ENCODE results near the gene C11orf91. TPM values are rescaled to one million over a fixed set of nuclear protein-coding genes. Genes with fewer than 3 reads are reported as not detected.

The C11orf91 gene
- total and polyA plus RNA-seq, 2 donors (not counting 3 experiments of a cell fraction or from before 2014, with no cell fraction given): 0.94 to 2.1 TPM

- Histone ChIP-seq H3K27ac (ENCODE audit: insufficient read depth, low read depth, low read length) (no peak overlapping the region), H3K4me2 (ENCODE audit: insufficient read depth, low read length) (no peak overlapping the region), H3K9ac (replicated peaks; ENCODE audit: extremely low read depth, insufficient read depth, low read length) (no peak overlapping the region), H3K9me3 (replicated peaks; ENCODE audit: control insufficient read depth, insufficient read depth, low read length) (no peaks in the 10 kb centered on the region), H4K20me1 (replicated peaks; ENCODE audit: control insufficient read depth, extremely low read depth, insufficient read depth, low read length) (no peaks in the 10 kb centered on the region), H3K4me1 (ENCODE audit: control insufficient read depth, extremely low read depth, insufficient read depth, low read length) (peaks cover 22% of the 10 kb centered on the region), H3K27me3 (ENCODE audit: control insufficient read depth in 2 of 2, insufficient read depth in 2 of 2, low read length in 2 of 2) (no peaks in the 10 kb centered on the region), H3K79me2 (ENCODE audit: control insufficient read depth, insufficient read depth, low read length) (no peaks in the 10 kb centered on the region), H3K36me3 (ENCODE audit: control insufficient read depth in 2 of 2, extremely low read depth in 1 of 2, insufficient read depth in 2 of 2, low read length in 2 of 2) (no peaks in the 10 kb centered on the region), H3K9me1 (replicated peaks; ENCODE audit: control insufficient read depth, extremely low read depth, insufficient read depth, low read length) (no peaks in the 10 kb centered on the region), H3K4me3 (replicated peaks in 1 of 3; ENCODE audit: insufficient read depth in 1 of 3, low read depth in 1 of 3, low read length in 3 of 3) (no peak overlapping the region), H2AFZ (ENCODE audit: low read depth, low read length) (no peak overlapping the region)
- POLR2A ChIA-PET: no interaction called here
- dilution Hi-C loops (cut with MboI; ENCODE audit: extremely low pct_ligation_motif_present, low sequenced_read_pairs): no loop called here
- TF ChIP-seq FOS (IDR thresholded peaks at IDR 0.05; ENCODE audit: borderline replicate concordance, insufficient read depth, low read length): no peak
- TF ChIP-seq EZH2 (IDR thresholded peaks at IDR 0.05; ENCODE audit: borderline replicate concordance, low read depth, low read length, severe bottlenecking): no peak
- no peak for TF ChIP-seq JUN (IDR thresholded peaks at IDR 0.05; ENCODE audit: borderline replicate concordance, insufficient read depth, insufficient read length, low read depth)
- no TSS peak for BruUV-seq (replicated peaks)
- CTCF ChIA-PET: interaction anchor here (0.5 to 12.5 kb wide), 6 partner anchors 57 to 1360 kb away, joined by 3 to 171 read pairs (median 26); no protein-coding TSS in a partner anchor
- intact Hi-C loops (cut with micrococcal nuclease): loop anchor here (10.0 kb wide), 1 partner anchor 720 kb away; no protein-coding TSS in a partner anchor
- DNase-seq (ENCODE audit: low read depth, low spot score) (no peak), FAIRE-seq (no peak)
Observed at GRCh38 chr11:33685082-33685481, 15.5 kb downstream of the C11orf91 start.

DNA sequence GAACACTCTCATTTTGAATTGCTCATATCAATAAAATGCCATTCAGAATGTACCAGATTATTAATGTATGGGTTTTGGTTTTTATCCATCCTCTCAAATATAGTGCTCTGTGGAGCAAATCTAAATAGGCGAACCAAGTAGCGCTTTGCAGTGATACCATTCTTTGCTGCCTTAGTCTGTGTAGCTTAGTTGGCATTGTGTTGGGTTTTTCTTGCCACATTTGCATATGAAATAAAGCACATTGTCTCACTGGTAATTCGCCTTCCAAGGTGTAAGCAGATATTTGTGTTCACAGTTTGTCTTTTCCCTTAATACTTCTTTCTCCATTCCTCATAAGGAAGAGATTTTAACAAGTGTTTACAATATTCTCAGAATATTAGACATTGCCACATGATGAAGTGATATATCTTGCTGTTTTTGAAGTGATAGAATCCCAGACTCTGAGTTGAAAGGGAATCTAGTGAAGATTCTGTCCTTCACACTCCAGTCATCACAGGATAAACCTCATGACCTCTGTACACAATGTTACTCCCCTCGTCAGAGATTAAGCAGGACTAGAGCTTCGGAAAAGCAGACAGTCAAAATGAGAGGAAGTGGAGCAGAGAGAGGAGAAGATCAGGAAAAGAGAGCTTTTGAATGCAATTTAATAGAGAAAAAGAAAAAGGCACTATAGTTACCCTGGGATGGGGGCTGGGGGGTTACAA, 16.5 kb downstream of the C11orf91 start:
- TF ChIP-seq MYC (IDR thresholded peaks at IDR 0.05; ENCODE audit: low read depth, low read length): no peak
- TF ChIP-seq EZH2 (IDR thresholded peaks at IDR 0.05; ENCODE audit: borderline replicate concordance, low read depth, low read length, severe bottlenecking): no peak
- no peak for TF ChIP-seq POLR2AphosphoS5 (IDR thresholded peaks at IDR 0.05; ENCODE audit: insufficient read depth, low read depth, low read length)
- TF ChIP-seq POLR2A (IDR thresholded peaks at IDR 0.05; ENCODE audit: low read depth, low read length): no peak
- Histone ChIP-seq H3K9me1 (replicated peaks; ENCODE audit: control insufficient read depth, extremely low read depth, insufficient read depth, low read length) (no peaks in the 10 kb centered on the region), H3K9ac (replicated peaks; ENCODE audit: extremely low read depth, insufficient read depth, low read length) (no peak overlapping the region), H3K4me2 (ENCODE audit: insufficient read depth, low read length) (no peak overlapping the region), H3K27me3 (ENCODE audit: control insufficient read depth in 2 of 2, insufficient read depth in 2 of 2, low read length in 2 of 2) (no peaks in the 10 kb centered on the region), H3K27ac (ENCODE audit: insufficient read depth, low read depth, low read length) (no peak overlapping the region), H3K9me3 (replicated peaks; ENCODE audit: control insufficient read depth, insufficient read depth, low read length) (no peaks in the 10 kb centered on the region), H3K79me2 (ENCODE audit: control insufficient read depth, insufficient read depth, low read length) (no peaks in the 10 kb centered on the region), H2AFZ (ENCODE audit: low read depth, low read length) (no peak overlapping the region), H4K20me1 (replicated peaks; ENCODE audit: control insufficient read depth, extremely low read depth, insufficient read depth, low read length) (no peaks in the 10 kb centered on the region), H3K4me3 (replicated peaks in 1 of 3; ENCODE audit: insufficient read depth in 1 of 3, low read depth in 1 of 3, low read length in 3 of 3) (no peak overlapping the region), H3K36me3 (ENCODE audit: control insufficient read depth in 2 of 2, extremely low read depth in 1 of 2, insufficient read depth in 2 of 2, low read length in 2 of 2) (no peaks in the 10 kb centered on the region), H3K4me1 (ENCODE audit: control insufficient read depth, extremely low read depth, insufficient read depth, low read length) (peaks cover 12% of the 10 kb centered on the region)
- FAIRE-seq (no peak), DNase-seq (ENCODE audit: low read depth, low spot score) (no peak)
- dilution Hi-C loops (cut with MboI; ENCODE audit: extremely low pct_ligation_motif_present, low sequenced_read_pairs) (no loop called here), intact Hi-C loops (cut with micrococcal nuclease) (loop anchor here (10.0 kb wide), 1 partner anchor 719 kb away; no protein-coding TSS in a partner anchor)
- no TSS peak for BruUV-seq (replicated peaks)
- CTCF ChIA-PET: interaction anchor here (0.8 to 12.5 kb wide), 7 partner anchors 14 to 517 kb away, joined by 3 to 107 read pairs (median 3); no protein-coding TSS in a partner anchor
- POLR2A ChIA-PET: no interaction called here

Measured in endothelial cell of umbilical vein (primary cell).